Osteocyte (in vitro differentiated cells): ENCODE data around the gene SLC25A18. TPM values are rescaled to one million over a fixed set of nuclear protein-coding genes. Genes with fewer than 3 reads are reported as not detected.

Experiments
- DNase-seq: peaks from one replicate; pipeline ENCODE4 v3.0.0; 2021; ENCODE audit warnings: mixed read lengths; ENCODE audit not compliant: unreplicated experiment; ENCODE audit errors: extremely low spot score
- H3K27ac Mint-ChIP-seq: one replicate; pipeline ENCODE4 v1.8.0; 2021; ENCODE audit warnings: mild to moderate bottlenecking, mixed read lengths; ENCODE audit not compliant: unreplicated experiment
- H3K27me3 Mint-ChIP-seq: one replicate; pipeline ENCODE4 v1.8.0; 2021; ENCODE audit warnings: mixed read lengths; ENCODE audit not compliant: unreplicated experiment
- H3K36me3 Mint-ChIP-seq: one replicate; pipeline ENCODE4 v1.8.0; 2021; ENCODE audit warnings: mixed read lengths; ENCODE audit not compliant: unreplicated experiment
- H3K4me1 Mint-ChIP-seq: one replicate; pipeline ENCODE4 v1.8.0; 2021; ENCODE audit warnings: mixed read lengths; ENCODE audit not compliant: unreplicated experiment
- H3K4me3 Mint-ChIP-seq: one replicate; pipeline ENCODE4 v1.8.0; 2021; ENCODE audit warnings: mild to moderate bottlenecking, moderate library complexity, mixed read lengths; ENCODE audit not compliant: unreplicated experiment
- H3K9me3 Mint-ChIP-seq: one replicate; pipeline ENCODE4 v1.8.0; 2021; ENCODE audit warnings: mixed read lengths; ENCODE audit not compliant: unreplicated experiment
- CTCF ChIP-seq: fragments of 200-600 bp; sonication (generic); IDR thresholded peaks from 2 replicates; pipeline ENCODE4 v1.5.0; 2021; ENCODE audit warnings: antibody characterized with exemption, mild to moderate bottlenecking, moderate library complexity
- total RNA-seq: library from RNA; stranded (reverse); gene quantifications from 2 replicates; pipeline ENCODE4 v1.2.1, GENCODE V29; 2021

Gene SLC25A18
- total RNA-seq, 1 donor from 2014 or later: not detected

DNA sequence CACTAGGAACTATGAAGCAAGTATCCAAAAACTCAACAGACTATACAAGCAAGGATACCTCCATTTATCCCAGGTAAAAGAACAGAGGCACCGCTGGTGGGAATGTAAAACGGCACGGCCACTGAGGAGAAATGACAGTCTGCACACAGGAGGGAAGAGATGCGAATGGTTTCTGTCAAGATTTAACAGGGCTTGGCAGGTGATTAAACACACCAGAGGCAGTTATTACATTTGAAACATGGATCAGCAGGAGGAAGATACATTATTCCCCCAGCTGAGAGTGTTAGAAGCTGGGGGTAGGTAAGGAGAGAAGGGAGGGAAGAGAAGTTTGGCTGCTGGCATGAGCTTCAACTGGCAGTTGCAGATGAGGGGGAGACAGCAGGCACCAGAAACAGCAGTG lies 35.0 kb downstream of the SLC25A18 start:
- peaks cover 51% of the 10 kb centered on the region for H3K36me3 Mint-ChIP-seq
- no peak overlapping the region for H3K4me3 Mint-ChIP-seq
- H3K9me3 Mint-ChIP-seq: no peaks in the 10 kb centered on the region
- no peak for DNase-seq
- TF ChIP-seq CTCF: no peak
- H3K27me3 Mint-ChIP-seq: no peaks in the 10 kb centered on the region
- no peak overlapping the region for H3K27ac Mint-ChIP-seq
- no peaks in the 10 kb centered on the region for H3K4me1 Mint-ChIP-seq

DNA sequence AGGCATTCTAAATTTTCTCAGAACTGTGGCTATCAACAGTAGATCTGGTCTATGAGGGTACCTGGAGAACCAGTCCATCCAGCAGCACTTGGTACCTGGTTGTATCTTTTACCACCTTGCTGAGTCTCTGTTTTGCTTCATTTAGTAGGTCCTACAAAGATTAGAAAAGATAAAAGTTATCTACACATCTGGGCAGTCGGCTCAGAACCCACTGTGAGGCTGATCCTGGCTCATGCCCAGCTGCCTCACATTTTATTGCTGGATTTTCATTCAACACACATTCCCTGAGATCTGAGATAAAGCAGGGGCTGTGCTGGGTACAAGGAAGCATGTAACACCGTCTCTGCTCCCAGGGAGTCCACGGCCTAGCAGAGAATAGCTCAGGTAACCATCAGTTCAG lies 37.7 kb downstream of the SLC25A18 start:
- Mint-ChIP-seq H3K36me3 (peaks cover 38% of the 10 kb centered on the region), H3K27ac (no peak overlapping the region), H3K4me1 (no peaks in the 10 kb centered on the region), H3K9me3 (no peaks in the 10 kb centered on the region), H3K27me3 (no peaks in the 10 kb centered on the region), H3K4me3 (no peak overlapping the region)
- no peak for DNase-seq
- no peak for TF ChIP-seq CTCF

GRCh38 chr22:17603668-17604067 lies 40.4 kb downstream of the SLC25A18 start:
- H3K9me3 Mint-ChIP-seq: no peaks in the 10 kb centered on the region
- no peak for TF ChIP-seq CTCF
- DNase-seq: no peak
- H3K27me3 Mint-ChIP-seq: no peaks in the 10 kb centered on the region
- no peak overlapping the region for H3K4me3 Mint-ChIP-seq
- H3K36me3 Mint-ChIP-seq: peaks cover 21% of the 10 kb centered on the region
- H3K4me1 Mint-ChIP-seq: no peaks in the 10 kb centered on the region
- H3K27ac Mint-ChIP-seq: no peak overlapping the region

DNA sequence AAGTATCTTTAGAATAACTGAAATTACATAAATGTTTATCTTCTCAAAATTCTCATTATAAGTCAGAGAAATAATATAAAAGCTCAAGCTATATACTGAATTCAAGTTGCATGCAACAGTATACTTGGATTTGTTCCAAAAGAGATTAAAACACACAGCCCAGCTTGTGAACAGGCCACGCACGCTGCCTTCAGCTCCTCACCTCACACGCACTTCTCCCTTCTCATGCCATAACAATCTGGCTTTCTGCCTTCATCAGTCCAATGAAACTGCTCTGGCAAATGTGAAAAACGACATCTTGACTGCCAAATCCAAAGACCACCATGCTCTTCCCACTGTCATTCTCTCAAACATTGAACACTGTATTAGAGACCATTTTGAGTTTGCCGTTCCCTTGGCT lies 43.2 kb downstream of the SLC25A18 start:
- Mint-ChIP-seq H3K27me3 (no peaks in the 10 kb centered on the region), H3K4me1 (no peaks in the 10 kb centered on the region), H3K9me3 (no peaks in the 10 kb centered on the region), H3K36me3 (peaks cover 17% of the 10 kb centered on the region), H3K4me3 (no peak overlapping the region), H3K27ac (no peak overlapping the region)
- TF ChIP-seq CTCF: no peak
- DNase-seq: no peak

DNA sequence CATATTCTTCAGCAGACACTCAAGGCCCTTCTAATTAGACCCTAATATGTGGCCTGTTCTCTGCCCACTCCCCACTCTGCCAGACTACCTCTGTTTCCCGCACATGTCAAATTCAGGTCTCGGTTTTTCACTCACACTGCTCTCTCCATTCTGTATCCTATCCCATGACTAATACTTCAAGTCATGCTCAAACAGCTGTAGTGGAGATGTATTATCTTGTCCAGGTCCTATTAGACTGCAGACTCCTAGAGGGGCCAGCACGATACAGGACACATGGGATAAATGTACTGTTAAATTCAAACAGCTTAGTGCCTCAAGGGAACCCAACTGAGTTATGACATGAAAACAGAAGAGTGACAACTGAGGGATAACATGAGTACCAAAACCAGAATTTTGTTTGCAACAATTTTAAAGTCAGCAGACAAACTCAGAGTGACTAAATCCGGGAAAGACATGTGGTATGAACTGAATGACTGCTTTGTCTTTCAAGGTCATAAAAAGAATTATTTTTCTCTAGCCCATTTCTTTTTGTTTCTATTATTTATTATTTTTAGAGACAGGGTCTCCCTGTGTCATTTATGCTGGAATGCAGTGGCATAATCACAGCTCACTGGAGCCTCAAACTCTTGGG lies 44.7 kb downstream of the SLC25A18 start:
- H3K4me3 Mint-ChIP-seq: no peak overlapping the region
- no peak overlapping the region for H3K27ac Mint-ChIP-seq
- no peak for TF ChIP-seq CTCF
- H3K9me3 Mint-ChIP-seq: no peaks in the 10 kb centered on the region
- H3K36me3 Mint-ChIP-seq: peaks cover 31% of the 10 kb centered on the region
- no peaks in the 10 kb centered on the region for H3K4me1 Mint-ChIP-seq
- no peaks in the 10 kb centered on the region for H3K27me3 Mint-ChIP-seq
- no peak for DNase-seq
